BE2C (cell line): ENCODE results near the gene CEP41.
A peak's percentile ranks its signal among the peaks of the same experiment; 100 is the strongest.

Experiments used
- DNase-seq: peaks from one replicate; pipeline ENCODE4 v3.0.0-alpha.2; 2020
- H3K27me3 ChIP-seq: fragments of 250-450 bp; sonication (Bioruptor Pico); 2 replicates; pipeline ENCODE4 v1.5.1; 2020; ENCODE audit warnings: mild to moderate bottlenecking
- H3K36me3 ChIP-seq: fragments of 250-450 bp; sonication (Bioruptor Pico); 2 replicates; pipeline ENCODE4 v1.5.1; 2020; ENCODE audit warnings: mild to moderate bottlenecking
- H3K4me1 ChIP-seq: fragments of 250-450 bp; sonication (Bioruptor Pico); 2 replicates; pipeline ENCODE4 v1.5.1; 2020
- H3K4me3 ChIP-seq: 2 replicates; pipeline ENCODE4 v1.5.1; 2011; ENCODE audit warnings: low read depth, low read length
- H3K9me3 ChIP-seq: fragments of 250-450 bp; sonication (Bioruptor Pico); 2 replicates; pipeline ENCODE4 v1.5.1; 2020
- CTCF ChIP-seq: IDR thresholded peaks from 2 replicates; pipeline ENCODE4 v1.5.1; 2012; ENCODE audit warnings: mild to moderate bottlenecking, low read depth, low read length

The CEP41 gene

GRCh38 chr7:130446259-130446658 is 5.4 kb upstream of the CEP41 start:
- 0 out of 2 replicates have a peak, but pooled peaks cover 5% of the 10 kb centered on the region for H3K9me3 ChIP-seq
- H3K4me3 ChIP-seq, result no peak overlapping the region
- H3K4me1 ChIP-seq, result peaks cover 6% of the 10 kb centered on the region
- H3K36me3 ChIP-seq, result no peaks in the 10 kb centered on the region
- DNase-seq, result no peak
- no peaks in the 10 kb centered on the region for H3K27me3 ChIP-seq
- TF ChIP-seq CTCF, result no peak

- no peak overlapping the region for H3K4me3 ChIP-seq
- peaks cover 7% of the 10 kb centered on the region for H3K4me1 ChIP-seq
- no peaks in the 10 kb centered on the region; the same call in 1 of the 2 replicates for H3K36me3 ChIP-seq
- H3K9me3 ChIP-seq, result peaks cover 10% of the 10 kb centered on the region
- no peak for TF ChIP-seq CTCF
- H3K27me3 ChIP-seq, result no peaks in the 10 kb centered on the region
- DNase-seq, result no peak
Observed at GRCh38 chr7:130444751-130445407, 4.1 kb upstream of the CEP41 start.

GRCh38 chr7:130444234-130444633 is 3.4 kb upstream of the CEP41 start:
- peaks cover 7% of the 10 kb centered on the region for H3K4me1 ChIP-seq
- TF ChIP-seq CTCF, result no peak
- no peaks in the 10 kb centered on the region; the same call in 1 of the 2 replicates for H3K36me3 ChIP-seq
- H3K9me3 ChIP-seq, result peaks cover 10% of the 10 kb centered on the region
- no peak overlapping the region for H3K4me3 ChIP-seq
- no peak for DNase-seq
- H3K27me3 ChIP-seq, result no peaks in the 10 kb centered on the region

- peaks cover 7% of the 10 kb centered on the region for H3K4me1 ChIP-seq
- no peak overlapping the region for H3K4me3 ChIP-seq
- H3K36me3 ChIP-seq, result no peaks in the 10 kb centered on the region; the same call in 1 of the 2 replicates
- DNase-seq, result no peak
- H3K27me3 ChIP-seq, result no peaks in the 10 kb centered on the region
- TF ChIP-seq CTCF, result no peak
- H3K9me3 ChIP-seq, result peaks cover 10% of the 10 kb centered on the region
Observed at GRCh38 chr7:130442601-130443000, 1.8 kb upstream of the CEP41 start.

- H3K4me3 ChIP-seq, result peak overlapping the region; percentile 58
- DNase-seq, result peak; percentile 29
- no peaks in the 10 kb centered on the region for H3K27me3 ChIP-seq
- peaks cover 10% of the 10 kb centered on the region for H3K9me3 ChIP-seq
- TF ChIP-seq CTCF, result no peak
- peaks cover 7% of the 10 kb centered on the region for H3K4me1 ChIP-seq
- H3K36me3 ChIP-seq, result no peaks in the 10 kb centered on the region; the same call in 1 of the 2 replicates
Observed at GRCh38 chr7:130441408-130441869, 623 bp upstream of the CEP41 start.

- Histone ChIP-seq H3K36me3 (no peaks in the 10 kb centered on the region; the same call in 1 of the 2 replicates), H3K27me3 (no peaks in the 10 kb centered on the region), H3K4me1 (peaks cover under 1% of the 10 kb centered on the region), H3K4me3 (no peak overlapping the region), H3K9me3 (peaks cover 5% of the 10 kb centered on the region)
- no peak for DNase-seq
- no peak for TF ChIP-seq CTCF
Observed at GRCh38 chr7:130436253-130436652, 4.6 kb downstream of the CEP41 start.
